ENCODE measurements around the gene BCAS4.
"Not testable (repeated sequence)": the region's sequence is repeated elsewhere in the genome, so short reads cannot be mapped to it uniquely, and the experiment has no call there.

BCAS4 gene

DNA sequence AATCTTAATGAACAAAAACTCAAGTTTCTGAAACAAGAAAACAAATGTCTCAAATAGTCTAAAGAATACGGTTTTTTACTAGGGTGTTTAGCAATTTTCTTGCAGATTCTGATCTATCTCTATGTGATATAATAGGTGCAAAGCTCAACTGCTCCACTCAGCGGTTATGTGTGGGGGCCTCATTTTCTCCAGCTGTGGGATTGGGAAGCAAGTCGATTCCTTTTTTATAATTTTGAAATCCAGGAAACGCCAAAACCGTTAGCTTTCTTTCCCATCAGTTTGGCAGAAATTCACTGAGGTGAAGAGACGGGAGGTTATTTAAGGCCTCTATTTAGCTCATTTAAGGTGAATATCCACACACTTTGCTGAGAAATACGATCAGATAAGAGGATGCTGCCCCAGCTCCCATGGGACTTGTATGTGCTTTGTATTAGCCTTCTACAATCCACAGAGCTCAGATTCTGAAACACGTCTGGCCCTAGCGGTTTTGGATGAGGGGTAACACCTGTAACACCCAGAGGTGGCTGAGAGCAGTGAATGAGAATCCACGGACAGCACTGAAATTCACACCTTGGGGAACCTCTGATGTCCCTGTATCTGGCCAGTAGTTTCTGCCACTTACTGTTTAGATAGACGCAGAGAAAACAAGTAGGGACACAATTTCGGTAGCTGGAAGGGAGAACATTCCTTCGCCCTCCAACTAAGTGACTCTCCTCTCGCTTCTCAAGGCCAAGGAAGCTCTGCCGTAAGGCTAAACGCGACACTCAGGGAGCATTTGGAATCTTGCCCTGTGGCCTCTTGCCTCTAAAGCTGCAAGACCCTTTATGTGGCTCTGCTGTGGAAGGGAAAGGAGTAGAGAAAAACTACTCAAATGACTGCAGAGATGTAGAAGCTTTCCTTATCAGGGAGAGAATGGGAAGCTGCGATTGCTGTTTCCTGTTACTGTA lies 6.5 kb upstream of the BCAS4 start:
- Histone ChIP-seq H3K27ac (ENCODE audit: low read length) (peak overlapping the region; percentile 11), H3K4me1 (ENCODE audit: control insufficient read depth, insufficient read depth, low read length) (peaks cover 27% of the 10 kb centered on the region), H3K9me3 (ENCODE audit: control insufficient read depth in 2 of 2, low read length in 2 of 2) (no peaks in the 10 kb centered on the region), H3K27me3 (ENCODE audit: control insufficient read depth in 1 of 2, insufficient read depth in 2 of 2, low read length in 2 of 2) (no peaks in the 10 kb centered on the region), H3K36me3 (ENCODE audit: control insufficient read depth in 2 of 2, insufficient read depth in 2 of 2, low read length in 2 of 2) (no peaks in the 10 kb centered on the region), H3K9ac (ENCODE audit: low read length in 2 of 2) (no peak overlapping the region), H3K4me3 (ENCODE audit: low read length in 2 of 2) (no peak overlapping the region)

DNA sequence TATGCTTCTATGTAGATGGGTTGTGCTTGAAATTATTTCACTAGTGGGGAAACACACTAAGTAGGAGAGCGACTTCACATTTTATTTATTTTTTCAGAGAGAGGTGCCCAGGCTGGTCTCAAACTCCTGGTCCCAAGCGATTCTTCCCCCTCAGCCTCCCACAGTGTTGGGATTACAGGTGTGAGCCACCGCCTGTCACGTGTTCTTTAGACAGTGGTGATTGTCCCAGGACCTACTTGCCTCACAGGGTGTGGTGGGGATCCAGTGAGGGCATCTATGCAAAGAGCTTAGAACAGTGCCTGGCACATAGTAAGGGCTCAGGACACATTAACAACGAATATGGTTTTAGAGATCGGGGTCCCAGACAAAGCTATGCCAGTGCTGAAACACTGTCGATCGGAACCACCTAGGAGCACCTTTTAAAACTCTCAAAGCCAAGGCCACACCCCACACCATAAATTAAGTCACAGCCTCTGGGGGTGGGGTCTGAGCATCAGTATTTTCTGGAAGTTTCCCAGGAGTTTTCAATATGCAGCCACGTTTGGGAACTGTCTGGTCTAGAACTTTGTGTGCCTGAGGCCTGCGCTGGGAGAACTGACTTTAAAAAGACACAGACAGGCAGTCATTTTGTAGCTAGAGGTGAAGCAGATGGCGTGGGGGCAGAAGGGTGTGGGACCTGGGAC lies 4.8 kb upstream of the BCAS4 start:
- H3K4me1 ChIP-seq (ENCODE audit: control insufficient read depth, insufficient read depth, low read length): peaks cover 35% of the 10 kb centered on the region
- no peaks in the 10 kb centered on the region for H3K9me3 ChIP-seq (ENCODE audit: control insufficient read depth in 2 of 2, low read length in 2 of 2)
- peak overlapping the region; percentile 92 for H3K27ac ChIP-seq (ENCODE audit: low read length)
- H3K27me3 ChIP-seq (ENCODE audit: control insufficient read depth in 1 of 2, insufficient read depth in 2 of 2, low read length in 2 of 2): no peaks in the 10 kb centered on the region
- H3K9ac ChIP-seq (ENCODE audit: low read length in 2 of 2): peak overlapping the region; percentile 47 to 69
- H3K4me3 ChIP-seq (ENCODE audit: low read length in 2 of 2): peak overlapping the region in 1 of 2 donors; percentile 60
- H3K36me3 ChIP-seq (ENCODE audit: control insufficient read depth in 2 of 2, insufficient read depth in 2 of 2, low read length in 2 of 2): no peaks in the 10 kb centered on the region

DNA sequence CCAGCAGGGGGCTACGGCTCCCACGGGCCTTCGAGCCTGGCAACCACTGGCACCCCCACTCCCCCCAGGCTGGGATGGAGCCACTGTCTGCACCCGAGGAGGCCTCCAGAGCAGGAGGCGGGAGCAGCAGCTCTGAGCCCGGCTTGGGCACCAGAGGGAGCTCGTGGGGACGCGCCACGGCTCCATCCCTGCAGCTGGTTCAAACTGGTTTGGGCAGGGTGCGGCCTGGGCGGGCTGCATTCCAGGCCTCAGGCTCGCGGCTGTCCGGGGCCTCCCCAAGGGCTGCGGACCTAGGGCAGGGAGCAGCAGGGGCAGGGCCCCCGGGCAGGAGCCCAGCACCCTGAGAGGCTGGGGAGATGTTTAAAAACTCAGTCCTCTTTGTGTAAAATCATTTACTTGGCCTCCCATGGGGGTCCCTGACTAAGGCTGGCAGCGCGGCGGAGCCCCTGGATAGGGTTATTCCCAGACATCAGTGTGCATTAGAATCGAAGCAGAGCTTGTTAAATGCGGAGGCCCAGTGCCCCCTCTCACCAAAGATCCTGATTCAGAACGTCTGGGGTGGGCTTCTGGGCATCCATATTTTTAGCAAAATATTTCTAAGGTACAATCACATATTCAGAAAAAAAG lies 4.1 kb upstream of the BCAS4 start:
- Histone ChIP-seq H3K9me3 (ENCODE audit: control insufficient read depth in 2 of 2, low read length in 2 of 2) (no peaks in the 10 kb centered on the region), H3K27me3 (ENCODE audit: control insufficient read depth in 1 of 2, insufficient read depth in 2 of 2, low read length in 2 of 2) (no peaks in the 10 kb centered on the region), H3K36me3 (ENCODE audit: control insufficient read depth in 2 of 2, insufficient read depth in 2 of 2, low read length in 2 of 2) (no peaks in the 10 kb centered on the region), H3K9ac (ENCODE audit: low read length in 2 of 2) (peak overlapping the region; percentile 69 to 84), H3K4me3 (ENCODE audit: low read length in 2 of 2) (peak overlapping the region; percentile 2 to 60), H3K4me1 (ENCODE audit: control insufficient read depth, insufficient read depth, low read length) (peaks cover 37% of the 10 kb centered on the region), H3K27ac (ENCODE audit: low read length) (peak overlapping the region; percentile 92)

DNA sequence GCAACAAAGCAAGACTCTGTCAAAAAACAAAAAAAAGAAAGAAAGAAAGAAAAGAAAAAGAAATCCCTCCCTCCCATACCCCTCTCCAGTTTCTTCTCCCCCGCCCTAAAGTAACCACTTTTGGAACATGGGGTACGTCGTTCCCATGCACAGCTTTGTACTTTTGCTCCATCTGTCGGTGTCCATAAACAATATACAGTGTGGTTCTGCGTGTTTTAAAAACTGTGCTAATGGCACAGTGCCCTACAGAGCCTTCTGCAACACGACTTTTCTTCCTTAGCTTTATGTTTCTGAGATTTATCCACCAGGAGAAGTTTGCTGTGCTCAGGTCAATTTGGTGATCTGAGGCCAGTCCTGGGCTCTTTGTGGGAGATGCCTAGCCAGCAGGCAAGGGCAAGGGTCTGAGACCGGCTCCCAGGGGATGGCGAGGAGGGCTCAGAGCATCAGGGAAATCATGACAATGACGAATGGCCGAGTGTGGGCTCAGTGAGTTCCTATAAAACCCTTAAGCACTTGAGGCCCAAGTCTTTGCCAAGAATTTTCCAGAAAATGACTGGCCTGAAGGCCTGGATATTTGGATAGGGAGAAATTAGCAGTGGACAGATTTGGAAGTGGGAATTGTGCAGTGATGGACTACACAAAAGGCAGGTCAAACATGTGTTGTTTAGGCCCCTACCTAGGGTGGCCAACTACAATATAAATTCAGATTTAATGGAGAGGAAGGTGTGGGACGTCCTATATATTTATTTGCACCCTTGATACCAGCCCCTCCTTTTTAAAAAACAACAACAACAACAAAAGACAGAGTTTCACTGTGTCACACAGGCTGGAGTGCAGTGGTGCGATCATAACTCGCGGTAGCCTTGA lies 1.9 kb upstream of the BCAS4 start:
- Histone ChIP-seq H3K36me3 (ENCODE audit: control insufficient read depth in 2 of 2, insufficient read depth in 2 of 2, low read length in 2 of 2) (no peaks in the 10 kb centered on the region), H3K9ac (ENCODE audit: low read length in 2 of 2) (peak overlapping the region in 1 of 2 donors; percentile 29), H3K9me3 (ENCODE audit: control insufficient read depth in 2 of 2, low read length in 2 of 2) (no peaks in the 10 kb centered on the region), H3K27ac (ENCODE audit: low read length) (peak overlapping the region; percentile 77), H3K4me3 (ENCODE audit: low read length in 2 of 2) (no peak overlapping the region), H3K27me3 (ENCODE audit: control insufficient read depth in 1 of 2, insufficient read depth in 2 of 2, low read length in 2 of 2) (no peaks in the 10 kb centered on the region), H3K4me1 (ENCODE audit: control insufficient read depth, insufficient read depth, low read length) (peaks cover 38% of the 10 kb centered on the region)

DNA sequence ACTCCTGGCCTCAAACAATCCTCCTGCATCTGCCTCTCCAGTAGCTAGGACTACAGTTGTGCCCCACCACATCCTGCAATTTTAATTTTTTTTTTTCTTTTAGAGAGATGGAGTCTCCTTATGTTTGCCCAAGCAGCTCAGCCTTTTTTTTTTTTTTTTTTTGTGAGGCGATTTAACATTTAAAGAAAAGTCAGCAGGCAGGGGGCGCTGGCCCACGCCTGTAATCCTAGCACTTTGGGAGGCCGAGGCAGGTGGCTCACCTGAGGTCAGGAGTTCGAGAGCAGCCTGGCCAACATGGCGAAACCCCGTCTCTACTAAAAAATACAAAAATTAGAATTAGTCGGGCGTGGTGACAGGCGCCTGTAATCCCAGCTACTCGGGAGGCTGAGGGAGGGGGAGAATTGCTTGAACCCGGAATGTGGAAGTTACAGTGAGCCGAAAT lies 1.3 kb upstream of the BCAS4 start:
- H3K4me3 ChIP-seq (ENCODE audit: low read length in 2 of 2); H3K27me3 ChIP-seq (ENCODE audit: control insufficient read depth in 1 of 2, insufficient read depth in 2 of 2, low read length in 2 of 2); H3K9ac ChIP-seq (ENCODE audit: low read length in 2 of 2); H3K36me3 ChIP-seq (ENCODE audit: control insufficient read depth in 2 of 2, insufficient read depth in 2 of 2, low read length in 2 of 2); H3K9me3 ChIP-seq (ENCODE audit: control insufficient read depth in 2 of 2, low read length in 2 of 2): not testable (repeated sequence)
- H3K4me1 ChIP-seq (ENCODE audit: control insufficient read depth, insufficient read depth, low read length): peaks cover 38% of the 10 kb centered on the region
- peak overlapping the region; percentile 77 for H3K27ac ChIP-seq (ENCODE audit: low read length)

DNA sequence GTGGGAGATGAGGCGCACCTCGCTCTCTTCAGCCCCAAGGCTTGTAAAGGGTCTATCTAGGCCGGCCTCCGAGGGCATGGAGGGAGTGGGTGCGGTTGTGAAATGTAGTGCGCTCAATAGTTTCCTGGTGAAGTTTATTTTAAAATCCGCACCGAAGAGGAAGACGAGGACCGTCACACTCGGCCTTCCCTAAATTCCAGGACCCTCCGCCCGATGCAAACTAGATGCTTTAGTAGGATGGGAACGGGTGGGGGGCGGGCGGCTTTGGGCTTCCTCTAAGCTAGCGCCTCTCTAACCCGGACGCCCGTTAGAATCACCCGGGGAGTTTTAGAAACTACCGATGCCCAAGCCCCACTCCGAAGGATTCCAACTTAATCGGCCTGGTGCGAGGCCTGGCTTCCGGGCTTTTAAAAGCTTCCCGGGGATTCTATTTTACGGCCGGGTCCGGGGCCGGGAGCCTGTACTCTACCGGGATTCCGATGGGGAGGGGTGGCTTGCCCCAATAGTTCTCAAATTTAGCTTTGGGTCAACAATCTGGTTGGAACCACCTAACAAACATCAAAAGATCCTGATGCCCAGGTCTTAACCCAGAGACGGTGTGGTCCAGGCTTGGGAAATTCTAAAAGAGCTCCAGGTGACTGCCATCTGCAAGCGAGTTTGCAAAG lies 548 bp upstream of the BCAS4 start:
- no peaks in the 10 kb centered on the region for H3K36me3 ChIP-seq (ENCODE audit: control insufficient read depth in 2 of 2, insufficient read depth in 2 of 2, low read length in 2 of 2)
- H3K27ac ChIP-seq (ENCODE audit: low read length): no peak overlapping the region
- H3K4me3 ChIP-seq (ENCODE audit: low read length in 2 of 2): peak overlapping the region; percentile 56 to 83
- H3K9me3 ChIP-seq (ENCODE audit: control insufficient read depth in 2 of 2, low read length in 2 of 2): no peaks in the 10 kb centered on the region
- peak overlapping the region in 1 of 2 donors; percentile 48 for H3K9ac ChIP-seq (ENCODE audit: low read length in 2 of 2)
- H3K4me1 ChIP-seq (ENCODE audit: control insufficient read depth, insufficient read depth, low read length): peaks cover 38% of the 10 kb centered on the region
- H3K27me3 ChIP-seq (ENCODE audit: control insufficient read depth in 1 of 2, insufficient read depth in 2 of 2, low read length in 2 of 2): no peaks in the 10 kb centered on the region

DNA sequence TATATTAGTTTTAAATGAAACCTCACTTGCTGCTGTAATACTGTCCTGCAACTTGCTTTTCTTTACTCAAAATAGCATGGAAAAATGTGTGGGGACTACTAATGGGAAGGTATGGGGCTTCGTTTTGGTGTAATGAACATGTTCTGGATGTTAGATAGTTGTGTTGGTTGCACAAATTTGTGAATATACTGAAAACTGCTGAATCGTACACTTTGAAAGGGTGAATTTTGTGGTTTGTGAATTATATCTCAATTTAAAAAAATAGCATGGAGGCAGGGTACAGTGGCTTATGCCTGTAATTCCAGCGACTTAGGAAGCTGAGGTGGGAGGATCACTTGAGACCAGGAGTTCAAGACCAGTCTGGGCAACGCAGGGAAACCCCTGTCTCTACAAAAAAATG lies 2.3 kb downstream of the BCAS4 start:
- no peak overlapping the region for H3K4me3 ChIP-seq (ENCODE audit: low read length in 2 of 2)
- H3K27ac ChIP-seq (ENCODE audit: low read length): no peak overlapping the region
- no peaks in the 10 kb centered on the region for H3K36me3 ChIP-seq (ENCODE audit: control insufficient read depth in 2 of 2, insufficient read depth in 2 of 2, low read length in 2 of 2)
- peaks cover 21% of the 10 kb centered on the region for H3K4me1 ChIP-seq (ENCODE audit: control insufficient read depth, insufficient read depth, low read length)
- H3K9ac ChIP-seq (ENCODE audit: low read length in 2 of 2): no peak overlapping the region
- H3K27me3 ChIP-seq (ENCODE audit: control insufficient read depth in 1 of 2, insufficient read depth in 2 of 2, low read length in 2 of 2): no peaks in the 10 kb centered on the region
- no peaks in the 10 kb centered on the region for H3K9me3 ChIP-seq (ENCODE audit: control insufficient read depth in 2 of 2, low read length in 2 of 2)

DNA sequence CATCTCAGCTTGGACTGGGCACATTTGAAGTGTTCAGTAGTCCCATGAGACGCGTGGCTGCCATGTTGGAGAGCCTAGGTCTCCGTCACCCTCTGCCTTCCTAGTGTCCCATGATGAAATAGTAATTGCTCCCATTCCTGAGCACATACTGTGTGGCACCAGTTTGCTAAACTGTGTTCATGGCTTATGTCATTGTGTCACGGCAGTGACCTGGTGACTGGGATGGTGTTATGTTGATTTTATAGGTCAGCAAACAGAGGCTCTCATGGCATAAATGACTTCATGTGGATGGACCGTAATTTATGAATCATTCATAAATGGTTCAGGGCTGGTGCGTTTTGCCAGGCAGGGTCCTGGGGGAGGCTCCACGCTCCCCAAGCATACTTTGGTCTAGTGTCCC lies 3.8 kb downstream of the BCAS4 start:
- Histone ChIP-seq H3K36me3 (ENCODE audit: control insufficient read depth in 2 of 2, insufficient read depth in 2 of 2, low read length in 2 of 2) (no peaks in the 10 kb centered on the region), H3K4me3 (ENCODE audit: low read length in 2 of 2) (no peak overlapping the region), H3K4me1 (ENCODE audit: control insufficient read depth, insufficient read depth, low read length) (peaks cover 10% of the 10 kb centered on the region), H3K27ac (ENCODE audit: low read length) (peak overlapping the region; percentile 24), H3K27me3 (ENCODE audit: control insufficient read depth in 1 of 2, insufficient read depth in 2 of 2, low read length in 2 of 2) (no peaks in the 10 kb centered on the region), H3K9me3 (ENCODE audit: control insufficient read depth in 2 of 2, low read length in 2 of 2) (no peaks in the 10 kb centered on the region), H3K9ac (ENCODE audit: low read length in 2 of 2) (no peak overlapping the region)

DNA sequence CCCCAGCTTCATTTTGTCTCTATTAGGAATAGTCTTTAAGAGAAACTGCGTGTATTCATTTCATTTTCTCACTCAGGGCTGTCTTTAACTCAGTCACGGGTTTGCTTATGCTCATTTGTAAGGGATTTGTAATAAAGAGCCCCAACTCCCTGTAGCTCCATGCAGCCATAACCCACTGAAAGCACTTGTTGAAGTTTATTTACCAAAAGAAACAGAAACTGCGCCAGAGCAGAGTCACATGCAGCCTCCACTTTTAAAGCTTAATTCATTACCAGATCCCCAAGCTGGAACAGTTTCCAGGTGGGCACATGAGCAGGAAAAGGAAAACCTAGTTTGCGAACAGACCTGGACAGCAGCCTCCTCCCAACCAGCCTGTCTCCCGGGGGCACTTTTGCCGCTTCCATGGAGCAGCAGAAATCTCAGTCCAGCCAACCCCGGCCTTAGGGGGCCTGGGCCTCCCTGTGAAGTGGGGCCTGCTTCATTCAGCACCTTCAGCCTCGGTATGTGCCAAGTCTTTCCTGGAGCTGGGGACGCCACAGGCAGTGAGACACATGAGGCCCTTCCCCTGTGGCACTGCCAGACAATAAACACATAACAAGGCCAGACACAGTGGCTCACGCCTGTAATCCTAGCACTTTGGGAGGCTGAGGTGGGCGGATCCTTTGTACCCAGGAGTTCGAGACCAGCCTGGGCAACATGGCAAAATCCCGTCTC lies 4.5 kb downstream of the BCAS4 start:
- H3K9ac ChIP-seq (ENCODE audit: low read length in 2 of 2): peak overlapping the region in 1 of 2 donors; percentile 13
- no peaks in the 10 kb centered on the region for H3K36me3 ChIP-seq (ENCODE audit: control insufficient read depth in 2 of 2, insufficient read depth in 2 of 2, low read length in 2 of 2)
- peak overlapping the region; percentile 24 for H3K27ac ChIP-seq (ENCODE audit: low read length)
- H3K27me3 ChIP-seq (ENCODE audit: control insufficient read depth in 1 of 2, insufficient read depth in 2 of 2, low read length in 2 of 2): no peaks in the 10 kb centered on the region
- peaks cover 6% of the 10 kb centered on the region for H3K4me1 ChIP-seq (ENCODE audit: control insufficient read depth, insufficient read depth, low read length)
- no peak overlapping the region for H3K4me3 ChIP-seq (ENCODE audit: low read length in 2 of 2)
- H3K9me3 ChIP-seq (ENCODE audit: control insufficient read depth in 2 of 2, low read length in 2 of 2): no peaks in the 10 kb centered on the region
